Caco-2 (cell line): Measurements from ENCODE around the gene CDKN1B. TPM values are rescaled to one million over a fixed set of nuclear protein-coding genes. Genes with fewer than 3 reads are reported as not detected.

Experiments
- BruUV-seq: library from RNA; stranded (reverse); fragments of 400-500 nt; replicated peaks from 2 replicates; lab custom pipeline; 2021; lab: Mats Ljungman, UMichigan
- CTCF ChIA-PET: fragments of 300-600 bp; sonication (Branson Sonifier 250); formaldehyde crosslinking; loops from one replicate; lab custom pipeline; 2022; ENCODE audit warnings: antibody characterized with exemption; lab: Charles Lee
- POLR2A ChIA-PET: fragments of 300-600 bp; sonication (Branson Sonifier 250); formaldehyde crosslinking; loops from one replicate; lab custom pipeline; 2022; ENCODE audit warnings: antibody characterized with exemption; lab: Charles Lee
- DNase-seq, 2 experiments: peaks; one replicate each; pipeline versions ENCODE4 v3.0.0 to v3.0.0-alpha.2; 2020 to 2022
- H3K27me3 ChIP-seq: replicated peaks from 2 replicates; pipeline ENCODE4 v1.6.0; 2011; ENCODE audit warnings: low read length; ENCODE audit not compliant: control insufficient read depth, insufficient read depth
- H3K36me3 ChIP-seq: 2 replicates; pipeline ENCODE4 v1.5.1; 2011; ENCODE audit warnings: low read length; ENCODE audit not compliant: control insufficient read depth, insufficient read depth
- H3K4me1 ChIP-seq: fragments of 250-450 bp; sonication (Bioruptor Pico); 2 replicates; pipeline ENCODE4 v1.5.1; 2020; ENCODE audit warnings: mild to moderate bottlenecking
- H3K4me3 ChIP-seq: 2 replicates; pipeline ENCODE4 v1.5.1; 2011; ENCODE audit warnings: low read depth, mild to moderate bottlenecking, control low read depth, low read length
- H3K9me3 ChIP-seq: fragments of 250-450 bp; sonication (Bioruptor Pico); 2 replicates; pipeline ENCODE4 v1.5.1; 2020; ENCODE audit warnings: mild to moderate bottlenecking, moderate library complexity
- H3K27ac Mint-ChIP-seq: one replicate; pipeline ENCODE4 v1.8.0; 2022; ENCODE audit warnings: mixed read lengths; ENCODE audit not compliant: unreplicated experiment
- H3K27me3 Mint-ChIP-seq: one replicate; pipeline ENCODE4 v1.8.0; 2022; ENCODE audit warnings: mixed read lengths; ENCODE audit not compliant: insufficient read depth, unreplicated experiment
- H3K36me3 Mint-ChIP-seq: one replicate; pipeline ENCODE4 v1.8.0; 2022; ENCODE audit warnings: mild to moderate bottlenecking, mixed read lengths; ENCODE audit not compliant: insufficient read depth, unreplicated experiment
- H3K4me1 Mint-ChIP-seq: one replicate; pipeline ENCODE4 v1.8.0; 2022; ENCODE audit warnings: low read depth, mixed read lengths; ENCODE audit not compliant: unreplicated experiment
- H3K4me3 Mint-ChIP-seq: one replicate; pipeline ENCODE4 v1.8.0; 2022; ENCODE audit warnings: mild to moderate bottlenecking, moderate library complexity, mixed read lengths; ENCODE audit not compliant: unreplicated experiment
- H3K9me3 Mint-ChIP-seq: one replicate; pipeline ENCODE4 v1.8.0; 2022; ENCODE audit warnings: mixed read lengths; ENCODE audit not compliant: unreplicated experiment
- CTCF ChIP-seq, 2 experiments: fragments of 200-600 bp in 1 of 2; IDR thresholded peaks; 1 replicate in 1 of 2; 2 replicates in 1 of 2; pipeline versions ENCODE4 v1.5.1 to v1.8.0; 2011 to 2022; ENCODE audit warnings: antibody characterized with exemption in 1 of 2, control low read depth in 1 of 2, inconsistent platforms in 1 of 2, low read depth in 1 of 2, low read length in 1 of 2, mild to moderate bottlenecking in 1 of 2, moderate library complexity in 1 of 2; ENCODE audit not compliant: insufficient read depth in 1 of 2, severe bottlenecking in 1 of 2, unreplicated experiment in 1 of 2
- intact Hi-C: fragments of 100-400 bp; cut with micrococcal nuclease; formaldehyde crosslinking; loops from one replicate; pipeline ENCODE4 v1.10.0; 2022; ENCODE audit not compliant: unreplicated experiment
- microRNA-seq: library from miRNA; unstranded; fragments of <30 nt; microRNA quantifications from one replicate; pipeline ENCODE4 v1.2.0, GENCODE V29; 2022
- total RNA-seq: library from RNA; stranded (reverse); gene quantifications from 2 replicates; pipeline ENCODE4 v1.2.3, GENCODE V29; 2022

The CDKN1B gene
- total RNA-seq, 1 experiment from 2014 or later = 115 TPM

GRCh38 chr12:12759234-12759915, 42.2 kb downstream of the CDKN1B start:
- CTCF ChIA-PET = interaction anchor here (0.6 kb wide), 1 partner anchor 22 kb away, joined by 5 read pairs; no protein-coding TSS in a partner anchor

GRCh38 chr12:12764824-12765223, 47.7 kb downstream of the CDKN1B start:
- Histone ChIP-seq H3K36me3 (no peaks in the 10 kb centered on the region), H3K4me3 (no peak overlapping the region), H3K27me3 (no peaks in the 10 kb centered on the region), H3K9me3 (no peaks in the 10 kb centered on the region), H3K4me1 (no peaks in the 10 kb centered on the region)
- intact Hi-C loops = no loop called here
- Mint-ChIP-seq H3K9me3 (peaks cover 4% of the 10 kb centered on the region), H3K27me3 (no peaks in the 10 kb centered on the region), H3K27ac (no peak overlapping the region), H3K4me3 (no peak overlapping the region), H3K4me1 (no peaks in the 10 kb centered on the region), H3K36me3 (no peaks in the 10 kb centered on the region)
- BruUV-seq = no TSS peak
- CTCF ChIA-PET = no interaction called here
- no peak for TF ChIP-seq CTCF (IDR thresholded peaks at IDR 0.05; ENCODE audit: insufficient read depth in 1 of 2, low read depth in 1 of 2, low read length in 1 of 2, severe bottlenecking in 1 of 2, unreplicated experiment in 1 of 2)
- POLR2A ChIA-PET = no interaction called here
- peak in 1 of 2 experiments; percentile 10 for DNase-seq

More at GRCh38 chr12:12759234-12759915, 42.2 kb downstream of the CDKN1B start:
- intact Hi-C loops = no loop called here
- Histone ChIP-seq H3K27me3 (no peaks in the 10 kb centered on the region), H3K9me3 (no peaks in the 10 kb centered on the region), H3K36me3 (no peaks in the 10 kb centered on the region), H3K4me3 (no peak overlapping the region), H3K4me1 (no peaks in the 10 kb centered on the region)
- TF ChIP-seq CTCF (IDR thresholded peaks at IDR 0.05; ENCODE audit: insufficient read depth in 1 of 2, low read depth in 1 of 2, low read length in 1 of 2, severe bottlenecking in 1 of 2, unreplicated experiment in 1 of 2) = no peak
- no peaks in the 10 kb centered on the region for H3K27me3 Mint-ChIP-seq
- BruUV-seq = no TSS peak
- H3K27ac Mint-ChIP-seq = no peak overlapping the region
- no peak overlapping the region for H3K4me3 Mint-ChIP-seq
- H3K9me3 Mint-ChIP-seq = no peaks in the 10 kb centered on the region
- POLR2A ChIA-PET = no interaction called here
- H3K36me3 Mint-ChIP-seq = no peaks in the 10 kb centered on the region
- no peaks in the 10 kb centered on the region for H3K4me1 Mint-ChIP-seq
- no peak for DNase-seq

- Histone ChIP-seq H3K27me3 (no peaks in the 10 kb centered on the region), H3K9me3 (no peaks in the 10 kb centered on the region), H3K4me1 (no peaks in the 10 kb centered on the region), H3K4me3 (no peak overlapping the region), H3K36me3 (no peaks in the 10 kb centered on the region)
- no TSS peak for BruUV-seq
- no peak for TF ChIP-seq CTCF (IDR thresholded peaks at IDR 0.05; ENCODE audit: insufficient read depth in 1 of 2, low read depth in 1 of 2, low read length in 1 of 2, severe bottlenecking in 1 of 2, unreplicated experiment in 1 of 2)
- Mint-ChIP-seq H3K27me3 (no peaks in the 10 kb centered on the region), H3K9me3 (peaks cover 27% of the 10 kb centered on the region), H3K4me3 (no peak overlapping the region), H3K36me3 (no peaks in the 10 kb centered on the region), H3K4me1 (peaks cover 6% of the 10 kb centered on the region), H3K27ac (no peak overlapping the region)
- CTCF ChIA-PET = no interaction called here
- DNase-seq = no peak
- intact Hi-C loops = no loop called here
- POLR2A ChIA-PET = no interaction called here
Measured at GRCh38 chr12:12770262-12770661, 53.1 kb downstream of the CDKN1B start.

Small RNA genes lying within 50 kb of the gene (microRNA-seq; reads per million reads assigned to microRNA genes)
- gene MIR613 = not detected

Other genes starting within 250 kb of the CDKN1B start
- gene DUSP16, start 154.5 kb upstream of the CDKN1B start, total RNA-seq = 63.9 and 76.8 TPM in 2 replicates
- 25.0 and 26.3 TPM in 2 replicates for gene CREBL2, start 105.5 kb upstream of the CDKN1B start, total RNA-seq
- 8.4 and 9.8 TPM in 2 replicates for gene GPR19, start 21.2 kb upstream of the CDKN1B start, total RNA-seq
- gene APOLD1, start 68.3 kb downstream of the CDKN1B start, total RNA-seq = 4.1 and 4.7 TPM in 2 replicates
- 121 and 138 TPM in 2 replicates for gene DDX47, start 96.0 kb downstream of the CDKN1B start, total RNA-seq
- gene GPRC5A, start 174.2 kb downstream of the CDKN1B start, total RNA-seq = 73.9 and 99.7 TPM in 2 replicates
- gene GPRC5D, start 234.8 kb downstream of the CDKN1B start, total RNA-seq = not detected in 2 replicates